ENCODE results near the gene ZNF823.
"Not testable (repeated sequence)": the region's sequence is repeated elsewhere in the genome, so short reads cannot be mapped to it uniquely, and the experiment has no call there.

The ZNF823 gene

GRCh38 chr19:11678504-11678903 lies 60.2 kb downstream of the ZNF823 start (continued):
- TF ChIP-seq TSHZ1 (tag by site-specific recombination; IDR thresholded peaks at IDR 0.05; ENCODE audit: borderline replicate concordance): no peak
- TF ChIP-seq ZNF416 (tag by site-specific recombination; IDR thresholded peaks at IDR 0.05): no peak

GRCh38 chr19:11676661-11677600 lies 61.8 kb downstream of the ZNF823 start:
- peaks cover 0 to 40% of the 10 kb centered on the region in 2 experiments; a peak in 1 of 3 replicates for H3K36me3 ChIP-seq (ENCODE audit: control insufficient read depth in 2 of 2, insufficient read depth in 1 of 2, low read length in 2 of 2)
- POLR2A ChIA-PET; H3K4me3 ChIP-seq (ENCODE audit: low read depth, low read length); H3K9me3 ChIP-seq (ENCODE audit: control insufficient read depth, insufficient read depth, low read depth, low read length); H3K27ac ChIP-seq (ENCODE audit: extremely low read depth, low read depth, low read length); H3K4me1 ChIP-seq (ENCODE audit: control insufficient read depth, insufficient read depth, low read length); CTCF ChIA-PET: not testable (repeated sequence)
- TF ChIP-seq ZNF560 (tag by site-specific recombination; IDR thresholded peaks at IDR 0.05; ENCODE audit: borderline replicate concordance): 0 out of 2 replicates have a peak, but pooled peaks have one; percentile 1

- no peaks in the 10 kb centered on the region for H3K4me1 ChIP-seq (ENCODE audit: control insufficient read depth, insufficient read depth, low read length)
- no peaks in the 10 kb centered on the region for H3K9me3 ChIP-seq (ENCODE audit: control insufficient read depth, insufficient read depth, low read depth, low read length)
- TF ChIP-seq ZFP69B (tag by site-specific recombination; IDR thresholded peaks at IDR 0.05) (no peak), ZNF654 (tag by site-specific recombination; IDR thresholded peaks at IDR 0.05; ENCODE audit: low read depth) (no peak), ZNF488 (tag by site-specific recombination; IDR thresholded peaks at IDR 0.05) (no peak), KLF16 (tag by site-specific recombination; IDR thresholded peaks at IDR 0.05) (no peak)
- CTCF ChIA-PET: no interaction called here
- POLR2A ChIA-PET: no interaction called here
- H3K4me3 ChIP-seq (ENCODE audit: low read depth, low read length): no peak overlapping the region
- H3K36me3 ChIP-seq (ENCODE audit: control insufficient read depth in 2 of 2, insufficient read depth in 1 of 2, low read length in 2 of 2): peaks cover 0 to 29% of the 10 kb centered on the region in 2 experiments; a peak in 1 of 3 replicates
- no peak overlapping the region for H3K27ac ChIP-seq (ENCODE audit: extremely low read depth, low read depth, low read length)
Observed at GRCh38 chr19:11675569-11675968, 63.2 kb downstream of the ZNF823 start.

- H3K4me3 ChIP-seq (ENCODE audit: low read depth, low read length): no peak overlapping the region
Observed at GRCh38 chr19:11674067-11674492, 64.7 kb downstream of the ZNF823 start.

GRCh38 chr19:11673608-11674041 lies 65.1 kb downstream of the ZNF823 start:
- ChIA-PET POLR2A (no interaction called here), CTCF (no interaction called here)
- Histone ChIP-seq H3K9me3 (ENCODE audit: control insufficient read depth, insufficient read depth, low read depth, low read length) (no peaks in the 10 kb centered on the region), H3K36me3 (ENCODE audit: control insufficient read depth in 2 of 2, insufficient read depth in 1 of 2, low read length in 2 of 2) (peaks cover 0 to 22% of the 10 kb centered on the region in 2 experiments; a peak in 2 of 3 replicates), H3K4me3 (ENCODE audit: low read depth, low read length) (no peak overlapping the region), H3K4me1 (ENCODE audit: control insufficient read depth, insufficient read depth, low read length) (no peaks in the 10 kb centered on the region), H3K27ac (ENCODE audit: extremely low read depth, low read depth, low read length) (no peak overlapping the region)
- TF ChIP-seq ZNF707 (tag by site-specific recombination; IDR thresholded peaks at IDR 0.05) (no peak), ZNF654 (tag by site-specific recombination; IDR thresholded peaks at IDR 0.05; ENCODE audit: low read depth) (peak; percentile 35), ZNF501 (tag by site-specific recombination; IDR thresholded peaks at IDR 0.05) (no peak)

More at GRCh38 chr19:11674067-11674492, 64.7 kb downstream of the ZNF823 start:
- TF ChIP-seq SP7 (tag by site-specific recombination; IDR thresholded peaks at IDR 0.05): no peak
- TF ChIP-seq ZNF24 (tag by site-specific recombination; IDR thresholded peaks at IDR 0.05): no peak
- no peak for TF ChIP-seq KLF1 (tag by site-specific recombination; IDR thresholded peaks at IDR 0.05)
- Histone ChIP-seq H3K9me3 (ENCODE audit: control insufficient read depth, insufficient read depth, low read depth, low read length) (no peaks in the 10 kb centered on the region), H3K27ac (ENCODE audit: extremely low read depth, low read depth, low read length) (no peak overlapping the region), H3K36me3 (ENCODE audit: control insufficient read depth in 2 of 2, insufficient read depth in 1 of 2, low read length in 2 of 2) (peaks cover 0 to 22% of the 10 kb centered on the region in 2 experiments; a peak in 2 of 3 replicates), H3K4me1 (ENCODE audit: control insufficient read depth, insufficient read depth, low read length) (no peaks in the 10 kb centered on the region)
- POLR2A ChIA-PET: no interaction called here
- CTCF ChIA-PET: no interaction called here

All from HEK293 (cell line).